ENCODE measurements around the gene AKR1C2.

The AKR1C2 gene

DNA sequence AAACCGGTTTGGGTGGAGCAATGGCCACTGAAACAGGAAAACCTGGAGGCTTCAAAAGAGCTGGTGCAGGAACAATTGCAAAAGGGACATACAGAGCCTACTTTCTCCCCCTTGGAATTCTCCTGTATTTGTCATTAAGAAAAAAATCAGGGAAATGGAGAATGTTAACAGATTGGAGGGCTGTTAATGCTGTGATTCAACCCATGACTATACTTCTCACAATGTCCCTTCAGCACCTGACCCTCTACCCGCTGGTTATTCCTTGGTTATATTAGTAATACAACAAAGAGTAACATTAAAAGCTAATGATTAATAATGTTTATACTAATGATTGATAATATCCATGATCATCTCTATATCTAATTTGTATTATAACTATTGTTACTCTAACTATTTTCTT lies 34.4 kb upstream of the AKR1C2 start:
- no peak for TF ChIP-seq POLR2AphosphoS5 (IDR thresholded peaks at IDR 0.05; ENCODE audit: low read depth, low read length)
- TF ChIP-seq SIN3A (IDR thresholded peaks at IDR 0.05; ENCODE audit: borderline replicate concordance, insufficient read depth, low read length) = no peak
- TF ChIP-seq TAF1 (IDR thresholded peaks at IDR 0.05; ENCODE audit: borderline replicate concordance, insufficient read depth, low read length) = no peak
- no peak for TF ChIP-seq FOXP2 (optimal IDR thresholded peaks at IDR 0.05; ENCODE audit: borderline replicate concordance, extremely low read depth, extremely low read length, insufficient read depth)
- no peak for TF ChIP-seq REST (IDR thresholded peaks at IDR 0.05; ENCODE audit: insufficient read depth in 1 of 2, low read depth in 2 of 2, low read length in 2 of 2)

DNA sequence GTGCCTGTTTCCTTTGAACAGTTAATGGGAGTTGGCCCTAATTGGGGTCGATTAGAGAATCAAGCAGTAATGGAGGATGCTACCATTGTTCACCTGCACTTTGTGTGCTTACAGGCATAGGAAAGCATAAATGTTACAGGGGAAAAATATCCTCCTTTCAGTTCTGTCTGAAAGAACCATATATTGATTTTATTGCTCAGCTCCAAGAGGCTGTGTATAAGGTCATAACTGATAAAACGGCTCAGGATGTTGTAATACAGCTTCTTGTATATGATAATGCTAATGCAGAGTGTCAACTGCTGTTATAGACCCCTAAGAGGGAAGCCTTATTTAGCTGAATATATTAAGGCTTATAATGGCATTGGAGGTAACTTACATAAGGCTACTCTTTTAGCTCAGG lies 32.9 kb upstream of the AKR1C2 start:
- TF ChIP-seq TAF1 (IDR thresholded peaks at IDR 0.05; ENCODE audit: borderline replicate concordance, insufficient read depth, low read length) = no peak
- TF ChIP-seq POLR2AphosphoS5 (IDR thresholded peaks at IDR 0.05; ENCODE audit: low read depth, low read length) = no peak
- TF ChIP-seq FOXP2 (optimal IDR thresholded peaks at IDR 0.05; ENCODE audit: borderline replicate concordance, extremely low read depth, extremely low read length, insufficient read depth) = no peak
- no peak for TF ChIP-seq REST (IDR thresholded peaks at IDR 0.05; ENCODE audit: insufficient read depth in 1 of 2, low read depth in 2 of 2, low read length in 2 of 2)
- no peak for TF ChIP-seq SIN3A (IDR thresholded peaks at IDR 0.05; ENCODE audit: borderline replicate concordance, insufficient read depth, low read length)

GRCh38 chr10:5035356-5035755 lies 31.7 kb upstream of the AKR1C2 start:
- TF ChIP-seq TAF1 (IDR thresholded peaks at IDR 0.05; ENCODE audit: borderline replicate concordance, insufficient read depth, low read length) (no peak), REST (IDR thresholded peaks at IDR 0.05; ENCODE audit: insufficient read depth in 1 of 2, low read depth in 2 of 2, low read length in 2 of 2) (no peak), SIN3A (IDR thresholded peaks at IDR 0.05; ENCODE audit: borderline replicate concordance, insufficient read depth, low read length) (no peak), FOXP2 (optimal IDR thresholded peaks at IDR 0.05; ENCODE audit: borderline replicate concordance, extremely low read depth, extremely low read length, insufficient read depth) (no peak), POLR2AphosphoS5 (IDR thresholded peaks at IDR 0.05; ENCODE audit: low read depth, low read length) (no peak)

DNA sequence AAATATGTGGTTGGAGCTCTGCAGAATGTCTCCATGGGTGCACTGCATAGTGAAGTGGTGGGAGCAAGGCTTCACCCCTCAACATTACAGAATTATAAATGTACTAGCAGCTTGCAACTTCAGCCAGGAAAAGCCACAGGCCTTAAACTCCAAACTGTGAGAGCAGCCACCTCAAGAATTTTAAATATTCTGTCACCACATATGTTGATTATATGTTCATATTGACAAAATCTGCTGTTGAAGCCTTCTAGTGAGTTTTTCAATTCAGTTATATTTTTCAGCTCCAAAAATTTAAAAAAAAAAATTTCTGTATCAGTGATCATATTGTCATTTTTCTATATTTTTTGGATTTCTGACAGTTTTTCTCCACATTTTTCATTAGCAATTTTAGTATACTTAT lies 30.9 kb upstream of the AKR1C2 start:
- TF ChIP-seq SIN3A (IDR thresholded peaks at IDR 0.05; ENCODE audit: borderline replicate concordance, insufficient read depth, low read length) (no peak), REST (IDR thresholded peaks at IDR 0.05; ENCODE audit: insufficient read depth in 1 of 2, low read depth in 2 of 2, low read length in 2 of 2) (no peak), FOXP2 (optimal IDR thresholded peaks at IDR 0.05; ENCODE audit: borderline replicate concordance, extremely low read depth, extremely low read length, insufficient read depth) (no peak), POLR2AphosphoS5 (IDR thresholded peaks at IDR 0.05; ENCODE audit: low read depth, low read length) (no peak), TAF1 (IDR thresholded peaks at IDR 0.05; ENCODE audit: borderline replicate concordance, insufficient read depth, low read length) (no peak)
